HT1080 (cell line): ENCODE measurements around the gene FAM221A. TPM values are rescaled to one million over a fixed set of nuclear protein-coding genes. Genes with fewer than 3 reads are reported as not detected.
"Not testable (repeated sequence)": the region's sequence is repeated elsewhere in the genome, so short reads cannot be mapped to it uniquely, and the experiment has no call there.

Experiments used
- DNase-seq: peaks from one replicate; pipeline ENCODE4 v3.0.0-alpha.2; 2015; ENCODE audit warnings: low read depth
- polyA plus RNA-seq, 2 experiments: library from polyadenylated mRNA; depleted of rRNA; stranded (reverse); fragments of >200 nt; gene quantifications; 2 replicates each; pipeline ENCODE4 v1.2.3, GENCODE V29; 2015
- total RNA-seq: library from RNA; depleted of rRNA; stranded (reverse); fragments of >200 nt; shearing (Covaris generic); gene quantifications from 2 replicates; pipeline ENCODE4 v1.2.3, GENCODE V29; 2014; rRNA removed

The FAM221A gene
- total RNA-seq, result not detected in 2 replicates
- polyA plus RNA-seq (2015; cell fraction: cytosol; rRNA removed), result not detected in 2 replicates
- polyA plus RNA-seq (2015; cell fraction: nucleus; rRNA removed), result 0.06 TPM in 1 of 2 replicates, not detected in the other

GRCh38 chr7:23679898-23680413 lies at the start of gene FAM221A:
FAM221A (plus strand) TSS chr7:23680199; CDS start chr7:23680219, 20 bp downstream.
- DNase-seq, result no peak

GRCh38 chr7:23633417-23633816 lies 46.6 kb upstream of the FAM221A start:
- DNase-seq, result no peak

GRCh38 chr7:23645822-23646221 lies 34.2 kb upstream of the FAM221A start:
- no peak for DNase-seq

- DNase-seq, result no peak
Measured at GRCh38 chr7:23653942-23654341, 26.1 kb upstream of the FAM221A start.

- peak; percentile 43 for DNase-seq
Measured at GRCh38 chr7:23654508-23654907, 25.5 kb upstream of the FAM221A start.

- no peak for DNase-seq
Measured at GRCh38 chr7:23655433-23655832, 24.6 kb upstream of the FAM221A start.

- no peak for DNase-seq
Measured at GRCh38 chr7:23658831-23659427, 21.1 kb upstream of the FAM221A start.

- no peak for DNase-seq
Measured at GRCh38 chr7:23661385-23661784, 18.6 kb upstream of the FAM221A start.

GRCh38 chr7:23662124-23662983 lies 17.6 kb upstream of the FAM221A start:
- DNase-seq, result no peak

GRCh38 chr7:23662984-23663313 lies 17.1 kb upstream of the FAM221A start:
- no peak for DNase-seq

GRCh38 chr7:23664122-23664521 lies 15.9 kb upstream of the FAM221A start:
- DNase-seq, result no peak

GRCh38 chr7:23672033-23672432 lies 8.0 kb upstream of the FAM221A start:
- no peak for DNase-seq

- no peak for DNase-seq
Measured at GRCh38 chr7:23680414-23681405, 711 bp downstream of the FAM221A start.

- DNase-seq, result not testable (repeated sequence)
Measured at GRCh38 chr7:23684041-23684440, 4.0 kb downstream of the FAM221A start.

GRCh38 chr7:23685731-23686130 lies 5.7 kb downstream of the FAM221A start:
- no peak for DNase-seq

GRCh38 chr7:23687011-23687410 lies 7.0 kb downstream of the FAM221A start:
- no peak for DNase-seq

- no peak for DNase-seq
Measured at GRCh38 chr7:23689165-23689564, 9.2 kb downstream of the FAM221A start.

- no peak for DNase-seq
Measured at GRCh38 chr7:23691320-23691719, 11.3 kb downstream of the FAM221A start.

- DNase-seq, result no peak
Measured at GRCh38 chr7:23693224-23693623, 13.2 kb downstream of the FAM221A start.

- peak; percentile 80 for DNase-seq
Measured at GRCh38 chr7:23696916-23697441, 17.0 kb downstream of the FAM221A start.

GRCh38 chr7:23698822-23699221 lies 18.8 kb downstream of the FAM221A start:
- no peak for DNase-seq
